Mesendoderm (in vitro differentiated cells): ENCODE data around the gene KCTD15.

Experiments used
- DNase-seq: peaks from one replicate; pipeline ENCODE4 v3.0.0; 2013
- H2AK5ac ChIP-seq: 2 replicates; pipeline ENCODE4 v1.6.1; 2013; ENCODE audit warnings: low read length, inconsistent platforms
- H2BK120ac ChIP-seq: 2 replicates; pipeline ENCODE4 v1.6.1; 2013; ENCODE audit warnings: low read depth, mild to moderate bottlenecking, low read length, moderate library complexity, mixed read lengths
- H2BK15ac ChIP-seq: replicated peaks from 2 replicates; pipeline ENCODE4 v1.6.1; 2013; ENCODE audit warnings: low read depth, mild to moderate bottlenecking, moderate library complexity
- H2BK5ac ChIP-seq: 2 replicates; pipeline ENCODE4 v1.6.1; 2013; ENCODE audit warnings: low read length, inconsistent platforms
- H3K18ac ChIP-seq: 2 replicates; pipeline ENCODE4 v1.6.1; 2013; ENCODE audit warnings: mild to moderate bottlenecking, low read length, mixed read lengths
- H3K23ac ChIP-seq: one replicate; pipeline ENCODE4 v1.6.1; 2013; ENCODE audit warnings: low read length
- H3K27ac ChIP-seq: 2 replicates; pipeline ENCODE4 v1.5.1; 2013; ENCODE audit warnings: low read depth, mild to moderate bottlenecking, inconsistent platforms, low read length, moderate library complexity
- H3K27me3 ChIP-seq: 2 replicates; pipeline ENCODE4 v1.6.1; 2013; ENCODE audit warnings: low read length, control low read depth, mild to moderate bottlenecking, inconsistent platforms; ENCODE audit not compliant: insufficient read depth, poor library complexity
- H3K36me3 ChIP-seq: 2 replicates; pipeline ENCODE4 v1.6.1; 2013; ENCODE audit warnings: low read length, inconsistent platforms; ENCODE audit not compliant: control insufficient read depth, insufficient read depth
- H3K4ac ChIP-seq: one replicate; pipeline ENCODE4 v1.6.1; 2013; ENCODE audit warnings: low read depth, mild to moderate bottlenecking, low read length, moderate library complexity
- H3K4me1 ChIP-seq: 2 replicates; pipeline ENCODE4 v1.6.1; 2013; ENCODE audit warnings: low read depth, low read length, inconsistent platforms; ENCODE audit not compliant: control insufficient read depth
- H3K4me2 ChIP-seq: 2 replicates; pipeline ENCODE4 v1.6.1; 2013; ENCODE audit warnings: low read length
- H3K4me3 ChIP-seq: 2 replicates; pipeline ENCODE4 v1.5.1; 2013; ENCODE audit warnings: mild to moderate bottlenecking, low read length
- H3K56ac ChIP-seq: one replicate; pipeline ENCODE4 v1.6.1; 2013; ENCODE audit warnings: low read length
- H3K79me1 ChIP-seq: 2 replicates; pipeline ENCODE4 v1.6.1; 2013; ENCODE audit warnings: low read length, inconsistent platforms
- H3K79me2 ChIP-seq: 2 replicates; pipeline ENCODE4 v1.6.1; 2013; ENCODE audit warnings: mild to moderate bottlenecking, low read length; ENCODE audit not compliant: control insufficient read depth, insufficient read depth
- H3K9ac ChIP-seq: 2 replicates; pipeline ENCODE4 v1.6.1; 2013; ENCODE audit warnings: low read length, inconsistent platforms
- H4K5ac ChIP-seq: one replicate; pipeline ENCODE4 v1.6.1; 2013; ENCODE audit warnings: low read length
- H4K8ac ChIP-seq: one replicate; pipeline ENCODE4 v1.6.1; 2013; ENCODE audit warnings: low read depth, mild to moderate bottlenecking, control low read depth, low read length, moderate library complexity
- WGBS: extraction: QIAGEN DNeasy Blood & Tissue Kit; methylation state at CpG from one replicate; pipeline ENCODE4 v1.1.7; 2013; ENCODE audit warnings: low lambda C conversion rate, missing lambda C conversion rate; ENCODE audit not compliant: insufficient coverage; ENCODE audit errors: extremely low coverage; 5-methylcytosine and 5-hydroxymethylcytosine counted together

The KCTD15 gene

DNA sequence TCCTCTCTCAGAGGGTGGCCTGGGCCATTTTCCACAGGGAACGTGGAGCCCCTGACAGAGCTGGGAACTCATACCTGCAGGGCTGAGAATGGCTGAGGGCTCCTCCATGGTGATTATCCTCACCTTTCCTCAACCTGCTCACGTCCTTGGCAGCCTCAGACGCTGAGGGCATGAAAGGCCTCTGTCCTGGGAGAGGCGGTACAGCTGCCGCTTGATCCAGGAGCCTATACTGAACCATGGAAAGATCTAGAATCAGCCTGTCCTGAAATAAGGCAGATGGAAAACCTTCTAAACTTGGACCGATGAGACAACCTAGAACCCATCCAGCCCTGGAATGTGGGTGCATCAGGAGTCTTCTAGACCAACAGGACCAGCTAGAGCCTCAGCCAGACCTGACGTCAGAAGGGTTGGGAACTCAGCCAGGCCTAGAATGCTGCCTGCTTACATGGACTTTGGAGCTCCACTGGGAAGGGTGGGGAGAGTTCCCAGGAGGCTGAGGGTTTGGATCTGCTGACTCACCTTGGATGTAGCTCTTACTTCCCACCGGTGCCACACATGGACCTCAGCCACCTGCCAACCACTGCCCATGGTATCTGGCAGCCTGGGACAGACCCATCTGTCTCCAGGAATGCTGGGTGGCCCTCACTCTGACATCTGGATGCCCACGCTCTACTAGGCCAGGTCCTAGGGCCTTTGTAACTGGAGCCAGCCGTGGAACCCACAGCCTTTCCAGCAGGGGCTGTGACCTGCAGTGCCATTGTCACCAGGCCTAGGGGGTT is 7.5 kb downstream of the KCTD15 start:
- H2BK5ac ChIP-seq, result no peak overlapping the region
- H3K36me3 ChIP-seq, result peaks cover 7% of the 10 kb centered on the region
- no peak overlapping the region for H2AK5ac ChIP-seq
- H3K56ac ChIP-seq, result no peak overlapping the region
- H3K79me2 ChIP-seq, result peaks cover 17% of the 10 kb centered on the region
- no peak overlapping the region for H4K5ac ChIP-seq
- no peak overlapping the region for H3K18ac ChIP-seq
- no peak overlapping the region for H3K23ac ChIP-seq
- H3K9ac ChIP-seq, result no peak overlapping the region
- no peak overlapping the region for H2BK15ac ChIP-seq
- H3K27me3 ChIP-seq, result no peaks in the 10 kb centered on the region
- peaks cover 4% of the 10 kb centered on the region for H3K4me1 ChIP-seq
- no peak overlapping the region for H2BK120ac ChIP-seq
- H3K4me3 ChIP-seq, result no peak overlapping the region
- no peak overlapping the region for H3K4ac ChIP-seq
- no peak overlapping the region for H3K4me2 ChIP-seq
- no peak for DNase-seq
- H3K79me1 ChIP-seq, result peaks cover 32% of the 10 kb centered on the region
- no peak overlapping the region for H3K27ac ChIP-seq
- no peak overlapping the region for H4K8ac ChIP-seq
- no CpG with 5 or more reads among the region's 10 CpGs for WGBS

DNA sequence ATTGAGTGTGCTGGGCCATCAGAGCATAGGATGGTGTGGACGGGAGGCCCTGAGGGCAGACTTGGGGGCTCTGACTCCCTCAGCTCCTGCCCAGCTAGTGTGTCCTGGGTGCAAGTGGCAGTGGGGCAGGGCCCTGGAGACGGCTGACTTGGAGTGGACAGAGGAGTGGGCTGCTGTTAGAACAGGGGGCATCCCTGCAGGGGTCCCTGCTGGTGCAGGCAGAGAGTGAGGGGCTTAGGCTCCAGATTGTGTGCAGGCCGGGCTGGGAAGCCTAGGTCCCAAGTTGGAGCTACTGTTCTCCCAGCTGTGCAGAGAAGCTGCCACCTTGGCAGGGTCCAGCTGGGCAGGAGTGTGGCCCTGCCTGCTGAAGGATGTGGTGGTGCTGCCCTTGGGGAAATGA is 8.6 kb downstream of the KCTD15 start:
- Histone ChIP-seq H3K23ac (no peak overlapping the region), H3K56ac (no peak overlapping the region), H2BK120ac (no peak overlapping the region), H4K5ac (no peak overlapping the region), H3K4me1 (no peaks in the 10 kb centered on the region), H3K79me1 (peaks cover 26% of the 10 kb centered on the region), H4K8ac (no peak overlapping the region), H3K4me2 (no peak overlapping the region), H3K18ac (no peak overlapping the region), H3K4ac (no peak overlapping the region), H3K9ac (no peak overlapping the region), H3K4me3 (no peak overlapping the region), H2AK5ac (no peak overlapping the region), H2BK15ac (no peak overlapping the region), H2BK5ac (no peak overlapping the region), H3K36me3 (peaks cover 7% of the 10 kb centered on the region), H3K27me3 (no peaks in the 10 kb centered on the region), H3K27ac (no peak overlapping the region), H3K79me2 (peaks cover 9% of the 10 kb centered on the region)
- WGBS, result no CpG with 5 or more reads among the region's 3 CpGs
- DNase-seq, result no peak

DNA sequence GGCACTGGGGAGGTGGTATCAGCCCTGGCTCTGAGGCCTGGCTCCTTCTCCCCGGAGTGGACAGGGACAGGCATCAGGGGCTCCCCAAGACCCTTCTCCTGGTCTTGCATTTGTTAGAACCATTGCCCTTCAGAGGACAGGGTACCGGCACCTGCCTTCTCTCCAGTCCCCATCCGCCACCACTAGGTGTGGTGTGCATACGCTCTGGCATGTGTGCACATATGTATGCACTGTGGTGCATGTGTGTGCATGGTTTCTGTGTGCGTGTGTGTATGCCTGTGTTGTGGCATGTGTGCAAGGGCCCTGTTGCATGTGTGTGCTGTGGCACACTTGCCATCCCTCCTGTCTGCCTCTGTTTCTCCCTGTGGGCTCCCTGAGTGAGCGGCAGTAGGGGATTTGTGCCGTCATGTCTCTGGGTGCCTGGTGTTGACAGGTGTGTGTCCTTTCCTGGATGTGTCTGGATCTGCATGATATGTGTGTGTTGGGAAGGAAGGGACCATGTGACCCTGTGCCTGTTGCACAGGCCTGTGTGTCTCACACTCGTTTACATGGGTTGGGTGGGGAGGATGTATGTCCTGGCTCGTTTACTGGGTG is 9.3 kb downstream of the KCTD15 start:
- no peak overlapping the region for H3K23ac ChIP-seq
- no peak overlapping the region for H2BK120ac ChIP-seq
- WGBS, result no CpG with 5 or more reads among the region's 9 CpGs
- peaks cover 7% of the 10 kb centered on the region for H3K36me3 ChIP-seq
- no peak for DNase-seq
- H3K79me1 ChIP-seq, result peaks cover 24% of the 10 kb centered on the region
- no peak overlapping the region for H2AK5ac ChIP-seq
- no peak overlapping the region for H4K5ac ChIP-seq
- H3K27ac ChIP-seq, result no peak overlapping the region
- H3K56ac ChIP-seq, result no peak overlapping the region
- H3K4me3 ChIP-seq, result no peak overlapping the region
- H3K4me1 ChIP-seq, result no peaks in the 10 kb centered on the region
- H3K79me2 ChIP-seq, result peaks cover 7% of the 10 kb centered on the region
- H2BK15ac ChIP-seq, result no peak overlapping the region
- H3K9ac ChIP-seq, result no peak overlapping the region
- H3K4ac ChIP-seq, result no peak overlapping the region
- H2BK5ac ChIP-seq, result no peak overlapping the region
- no peak overlapping the region for H3K18ac ChIP-seq
- no peaks in the 10 kb centered on the region for H3K27me3 ChIP-seq
- no peak overlapping the region for H4K8ac ChIP-seq
- no peak overlapping the region for H3K4me2 ChIP-seq

DNA sequence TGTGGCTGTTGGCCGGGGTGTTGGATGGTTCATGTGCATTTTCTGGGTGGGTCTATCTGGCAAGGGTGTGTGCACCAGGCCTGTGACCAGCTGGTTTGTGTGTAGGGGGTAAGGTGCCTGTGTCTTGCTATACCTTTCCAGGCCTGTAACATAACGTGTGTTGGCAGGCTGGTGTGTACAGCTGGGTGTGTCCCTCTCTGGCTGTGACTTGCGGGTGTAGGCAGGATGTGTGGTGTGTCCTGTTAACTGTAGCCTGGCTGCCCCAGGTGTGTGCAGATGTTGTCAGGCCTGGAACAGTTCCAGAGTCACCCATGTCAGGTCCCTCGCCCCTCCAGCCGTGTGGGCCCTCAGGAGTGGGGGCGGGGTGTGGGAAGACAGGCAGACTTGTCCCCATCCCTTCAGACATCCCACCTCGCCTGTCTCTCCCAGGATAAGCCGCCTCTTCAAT is 9.8 kb downstream of the KCTD15 start:
- no peak overlapping the region for H3K23ac ChIP-seq
- no peak overlapping the region for H4K5ac ChIP-seq
- no peaks in the 10 kb centered on the region for H3K4me1 ChIP-seq
- H3K79me1 ChIP-seq, result peaks cover 20% of the 10 kb centered on the region
- no peak overlapping the region for H3K18ac ChIP-seq
- peaks cover 6% of the 10 kb centered on the region for H3K79me2 ChIP-seq
- no peak overlapping the region for H3K4me2 ChIP-seq
- WGBS, result no CpG with 5 or more reads among the region's 8 CpGs
- no peak overlapping the region for H3K9ac ChIP-seq
- H3K56ac ChIP-seq, result no peak overlapping the region
- H3K27me3 ChIP-seq, result no peaks in the 10 kb centered on the region
- H2BK5ac ChIP-seq, result no peak overlapping the region
- DNase-seq, result no peak
- no peak overlapping the region for H3K4ac ChIP-seq
- H3K27ac ChIP-seq, result no peak overlapping the region
- peaks cover 3% of the 10 kb centered on the region for H3K36me3 ChIP-seq
- no peak overlapping the region for H2BK15ac ChIP-seq
- H3K4me3 ChIP-seq, result no peak overlapping the region
- no peak overlapping the region for H2AK5ac ChIP-seq
- no peak overlapping the region for H4K8ac ChIP-seq
- no peak overlapping the region for H2BK120ac ChIP-seq

DNA sequence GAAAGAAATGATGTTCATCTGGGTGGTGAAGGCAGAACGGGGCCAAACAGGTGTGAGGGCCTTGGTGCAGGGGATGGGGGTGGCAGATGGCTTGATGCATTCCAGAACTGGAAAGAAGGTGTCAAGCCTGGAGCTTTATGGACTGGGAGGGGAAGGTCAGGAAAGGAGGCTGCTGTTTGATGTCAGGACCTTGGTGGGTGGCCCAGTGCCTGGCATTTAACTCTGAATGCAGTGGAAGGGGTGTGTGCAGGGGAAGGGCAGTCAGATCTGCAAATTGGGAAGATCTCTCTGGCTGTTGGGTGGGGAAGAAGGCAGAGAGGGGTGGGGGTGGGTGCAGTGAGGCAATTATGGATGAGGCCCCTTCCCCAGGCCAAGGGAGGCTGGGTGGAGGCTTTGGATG is 11.7 kb downstream of the KCTD15 start:
- Histone ChIP-seq H2AK5ac (no peak overlapping the region), H2BK120ac (no peak overlapping the region), H3K4me1 (no peaks in the 10 kb centered on the region), H3K4me3 (no peak overlapping the region), H2BK5ac (no peak overlapping the region), H3K79me2 (peaks cover 6% of the 10 kb centered on the region), H3K4ac (no peak overlapping the region), H3K23ac (no peak overlapping the region), H3K27me3 (no peaks in the 10 kb centered on the region), H3K4me2 (no peak overlapping the region), H3K9ac (no peak overlapping the region), H3K36me3 (peaks cover 7% of the 10 kb centered on the region), H3K18ac (no peak overlapping the region), H3K27ac (no peak overlapping the region), H4K8ac (no peak overlapping the region), H2BK15ac (no peak overlapping the region), H3K79me1 (peaks cover 14% of the 10 kb centered on the region), H4K5ac (no peak overlapping the region), H3K56ac (no peak overlapping the region)
- no peak for DNase-seq
- no CpG with 5 or more reads among the region's 1 CpG for WGBS
